K562 (cell line): ENCODE data around the gene IRF1. TPM values are rescaled to one million over a fixed set of nuclear protein-coding genes. Genes with fewer than 3 reads are reported as not detected.

Experiments
- CAMTA2 ChIP-seq: fragments of 250-450 bp; sonication (Bioruptor Pico); conservative IDR thresholded peaks from 2 replicates; pipeline ENCODE4 v1.5.1; 2022
- ESRRB ChIP-seq: fragments of 250-450 bp; sonication (Bioruptor Pico); IDR thresholded peaks from 2 replicates; pipeline ENCODE4 v1.5.0; 2020; ENCODE audit warnings: mild to moderate bottlenecking, moderate library complexity, borderline replicate concordance
- FOS ChIP-seq: IDR thresholded peaks from 3 replicates; pipeline ENCODE4 v1.6.1; 2011; ENCODE audit not compliant: insufficient read length; ENCODE audit errors: extremely low read depth
- L3MBTL2 ChIP-seq: fragments of 450-650 bp; IDR thresholded peaks from 2 replicates; pipeline ENCODE4 v1.6.1; 2016; ENCODE audit warnings: mild to moderate bottlenecking, moderate library complexity
- RBFOX2 ChIP-seq: fragments of 200-400 bp; formaldehyde crosslinking; IDR thresholded peaks from 2 replicates; pipeline ENCODE4 v1.6.1; 2017; ENCODE audit warnings: low read depth, mild to moderate bottlenecking, low read length, moderate library complexity
- TRIM28 ChIP-seq: fragments of 450-650 bp; IDR thresholded peaks from 2 replicates; pipeline ENCODE4 v1.6.1; 2017
- ZNF318 ChIP-seq, 2 experiments: fragments of 450-650 bp; IDR thresholded peaks; 2 replicates each; pipeline ENCODE4 v1.6.1; 2016; ENCODE audit warnings: mild to moderate bottlenecking in 2 of 2, borderline replicate concordance in 1 of 2, low read depth in 1 of 2, moderate library complexity in 1 of 2
- ZNF431 ChIP-seq: sonication (generic); formaldehyde crosslinking; IDR thresholded peaks from 2 replicates; pipeline ENCODE4 v1.8.0; 2022; ENCODE audit warnings: mild to moderate bottlenecking, missing genetic modification reagents
- ZNF766 ChIP-seq: fragments of 200-800 bp; sonication (Bioruptor generic); conservative IDR thresholded peaks from 2 replicates; pipeline ENCODE4 v1.6.1; 2016; ENCODE audit warnings: missing genetic modification characterization, missing compliant biosample characterization
- polyA plus RNA-seq, 8 experiments: library from polyadenylated mRNA; depleted of rRNA in 4 of 8; stranded (reverse) in 5 of 8; unstranded in 3 of 8; fragments of >200 nt; fragmentation: Nextera tagmentation in 2 of 8; fragmentation: Illumina TruSeq in 1 of 8; extraction: Ambion mirVana in 2 of 8; extraction: Trizol in 1 of 8; gene quantifications; 2 replicates each; pipeline versions ENCODE4 v1.2.1 to v1.2.3, GENCODE V29; 2011 to 2014; ENCODE audit warnings: inconsistent platforms in 1 of 8, missing spikeins in 1 of 8
- total RNA-seq, 7 experiments: library from RNA; depleted of rRNA in 6 of 7; stranded (reverse); fragments of >200 nt in 6 of 7; fragmentation: Illumina TruSeq in 2 of 7; extraction: Trizol in 2 of 7; gene quantifications; 2 replicates each; pipeline versions ENCODE4 v1.2.1 to v1.2.3, GENCODE V29; 2011 to 2021; ENCODE audit warnings: low replicate concordance in 1 of 7
- TF ChIP-seq, protein P1 (sequence below): fragments of 450-650 bp; IDR thresholded peaks from 2 replicates; pipeline ENCODE4 v1.6.1; 2017; ENCODE audit warnings: antibody characterized with exemption, mild to moderate bottlenecking
- TF ChIP-seq, protein P2 (sequence below): fragments of 450-650 bp; formaldehyde crosslinking; conservative IDR thresholded peaks from 2 replicates; pipeline ENCODE4 v1.4.0; 2022; ENCODE audit warnings: mild to moderate bottlenecking, missing genetic modification characterization

The IRF1 gene
- total and polyA plus RNA-seq, 9 of the 15 experiments (the other 6 are each of a cell fraction or from before 2014, with no cell fraction given) = 1.1 to 12.3 (median 5.9) TPM

GRCh38 chr5:132496631-132497487 is 6.3 kb upstream of the IRF1 start (continued):
- TF ChIP-seq, protein P1, sequence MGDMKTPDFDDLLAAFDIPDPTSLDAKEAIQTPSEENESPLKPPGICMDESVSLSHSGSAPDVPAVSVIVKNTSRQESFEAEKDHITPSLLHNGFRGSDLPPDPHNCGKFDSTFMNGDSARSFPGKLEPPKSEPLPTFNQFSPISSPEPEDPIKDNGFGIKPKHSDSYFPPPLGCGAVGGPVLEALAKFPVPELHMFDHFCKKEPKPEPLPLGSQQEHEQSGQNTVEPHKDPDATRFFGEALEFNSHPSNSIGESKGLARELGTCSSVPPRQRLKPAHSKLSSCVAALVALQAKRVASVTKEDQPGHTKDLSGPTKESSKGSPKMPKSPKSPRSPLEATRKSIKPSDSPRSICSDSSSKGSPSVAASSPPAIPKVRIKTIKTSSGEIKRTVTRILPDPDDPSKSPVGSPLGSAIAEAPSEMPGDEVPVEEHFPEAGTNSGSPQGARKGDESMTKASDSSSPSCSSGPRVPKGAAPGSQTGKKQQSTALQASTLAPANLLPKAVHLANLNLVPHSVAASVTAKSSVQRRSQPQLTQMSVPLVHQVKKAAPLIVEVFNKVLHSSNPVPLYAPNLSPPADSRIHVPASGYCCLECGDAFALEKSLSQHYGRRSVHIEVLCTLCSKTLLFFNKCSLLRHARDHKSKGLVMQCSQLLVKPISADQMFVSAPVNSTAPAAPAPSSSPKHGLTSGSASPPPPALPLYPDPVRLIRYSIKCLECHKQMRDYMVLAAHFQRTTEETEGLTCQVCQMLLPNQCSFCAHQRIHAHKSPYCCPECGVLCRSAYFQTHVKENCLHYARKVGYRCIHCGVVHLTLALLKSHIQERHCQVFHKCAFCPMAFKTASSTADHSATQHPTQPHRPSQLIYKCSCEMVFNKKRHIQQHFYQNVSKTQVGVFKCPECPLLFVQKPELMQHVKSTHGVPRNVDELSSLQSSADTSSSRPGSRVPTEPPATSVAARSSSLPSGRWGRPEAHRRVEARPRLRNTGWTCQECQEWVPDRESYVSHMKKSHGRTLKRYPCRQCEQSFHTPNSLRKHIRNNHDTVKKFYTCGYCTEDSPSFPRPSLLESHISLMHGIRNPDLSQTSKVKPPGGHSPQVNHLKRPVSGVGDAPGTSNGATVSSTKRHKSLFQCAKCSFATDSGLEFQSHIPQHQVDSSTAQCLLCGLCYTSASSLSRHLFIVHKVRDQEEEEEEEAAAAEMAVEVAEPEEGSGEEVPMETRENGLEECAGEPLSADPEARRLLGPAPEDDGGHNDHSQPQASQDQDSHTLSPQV = peak; percentile 71
- TF ChIP-seq, protein P2, sequence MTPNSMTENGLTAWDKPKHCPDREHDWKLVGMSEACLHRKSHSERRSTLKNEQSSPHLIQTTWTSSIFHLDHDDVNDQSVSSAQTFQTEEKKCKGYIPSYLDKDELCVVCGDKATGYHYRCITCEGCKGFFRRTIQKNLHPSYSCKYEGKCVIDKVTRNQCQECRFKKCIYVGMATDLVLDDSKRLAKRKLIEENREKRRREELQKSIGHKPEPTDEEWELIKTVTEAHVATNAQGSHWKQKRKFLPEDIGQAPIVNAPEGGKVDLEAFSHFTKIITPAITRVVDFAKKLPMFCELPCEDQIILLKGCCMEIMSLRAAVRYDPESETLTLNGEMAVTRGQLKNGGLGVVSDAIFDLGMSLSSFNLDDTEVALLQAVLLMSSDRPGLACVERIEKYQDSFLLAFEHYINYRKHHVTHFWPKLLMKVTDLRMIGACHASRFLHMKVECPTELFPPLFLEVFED (CRISPR knock-in tag) = no peak
- TF ChIP-seq RBFOX2 (peak; percentile 83), L3MBTL2 (peak; percentile 82), ZNF766 (peak; percentile 74; the same call in 1 of the 2 replicates), ZNF318 (IDR thresholded peaks at IDR 0.05; ENCODE audit: borderline replicate concordance in 1 of 2, low read depth in 1 of 2) (no peak), FOS (no peak), TRIM28 (no peak), ESRRB (CRISPR knock-in tag) (no peak), CAMTA2 (CRISPR knock-in tag) (no peak), ZNF431 (0 out of 2 replicates have a peak, but pooled peaks have one; percentile 35)
